ENCODE results near the gene RB1.

- TF ChIP-seq CTCF (IDR thresholded peaks at IDR 0.05) (no peak), POLR2A (IDR thresholded peaks at IDR 0.05) (no peak)
Observed at GRCh38 chr13:48527955-48528354, 224.4 kb downstream of the RB1 start.

Data from Peyer's patch (tissue), 4 donors.